K562 (cell line): Measurements from ENCODE around the gene DGKB. TPM values are rescaled to one million over a fixed set of nuclear protein-coding genes. Genes with fewer than 3 reads are reported as not detected.

Experiments used
- ATAC-seq: fragments of 200-7000 bp; cut with Tn5 transposase; 3 replicates; pipeline ENCODE4 v1.9.1; 2020; ENCODE audit warnings: moderate library complexity
- BruUV-seq: library from RNA; stranded (reverse); fragments of 400-500 nt; replicated peaks from 2 replicates; lab custom pipeline; 2021; lab: Mats Ljungman, UMichigan
- CTCF ChIA-PET: fragments of 300-600 bp; formaldehyde crosslinking; extraction: SDS; loops from one replicate; lab custom pipeline; 2021; ENCODE audit warnings: low intra/inter-chr PET ratio; lab: Yijun Ruan, JAX
- POLR2A ChIA-PET: fragments of 300-600, 350-650 bp; sonication (Branson Sonifier 250); formaldehyde crosslinking; extraction: SDS; loops from one replicate; lab custom pipeline; 2021; ENCODE audit warnings: antibody characterized with exemption, inconsistent platforms; lab: Yijun Ruan, JAX
- DNase-seq, 4 experiments: peaks; one replicate each; pipeline versions ENCODE4 v3.0.0 to v3.0.0-alpha.2; 2011 to 2018; ENCODE audit warnings: low spot score in 3 of 4, mixed read lengths in 3 of 4; ENCODE audit errors: extremely low read depth in 1 of 4
- FAIRE-seq: peaks from 2 replicates; lab custom pipeline; 2011; peaks lifted over from hg19 to GRCh38; lab: Jason Lieb, UNC
- H2AFZ ChIP-seq: 2 replicates; pipeline ENCODE4 v1.6.0; 2011; ENCODE audit warnings: low read depth, low read length, control low read depth, inconsistent platforms
- H3K27ac ChIP-seq: fragments of 200-600 bp; 3 replicates; pipeline ENCODE4 v1.8.0; 2011; ENCODE audit warnings: low read depth, mild to moderate bottlenecking, control low read depth, inconsistent platforms, low read length, moderate library complexity, mixed read lengths; ENCODE audit errors: extremely low read depth
- H3K27me3 ChIP-seq, 2 experiments: fragments of 300-600 bp in 1 of 2; 2 replicates in 1 of 2; 3 replicates in 1 of 2; pipeline versions ENCODE4 v1.6.0 to v1.8.0; 2011; ENCODE audit warnings: inconsistent platforms in 2 of 2, low read length in 2 of 2, mild to moderate bottlenecking in 1 of 2, mixed read lengths in 1 of 2, moderate library complexity in 1 of 2; ENCODE audit not compliant: control insufficient read depth in 2 of 2, insufficient read depth in 2 of 2
- H3K36me3 ChIP-seq: fragments of 300-600 bp; 3 replicates; pipeline ENCODE4 v1.8.0; 2011; ENCODE audit warnings: mild to moderate bottlenecking, low read length, inconsistent platforms; ENCODE audit not compliant: control insufficient read depth, insufficient read depth
- H3K4me1 ChIP-seq, 2 experiments: fragments of 200-600 bp in 1 of 2; replicated peaks in 1 of 2; 2 replicates in 1 of 2; 3 replicates in 1 of 2; pipeline versions ENCODE4 v1.5.1 to v1.8.0; 2011; ENCODE audit warnings: inconsistent platforms in 2 of 2, low read length in 2 of 2, mild to moderate bottlenecking in 1 of 2, mixed read lengths in 1 of 2, moderate library complexity in 1 of 2; ENCODE audit not compliant: control insufficient read depth in 2 of 2, insufficient read depth in 2 of 2
- H3K4me2 ChIP-seq: 2 replicates; pipeline ENCODE4 v1.6.1; 2011; ENCODE audit warnings: low read length, control low read depth, inconsistent platforms, mixed read lengths; ENCODE audit not compliant: insufficient read depth
- H3K4me3 ChIP-seq: fragments of 200-600 bp; sonication (generic), shearing (Covaris generic); 2 replicates; pipeline ENCODE4 v1.5.1; 2016; ENCODE audit warnings: control low read depth, inconsistent platforms
- H3K79me2 ChIP-seq: fragments of 200-600 bp; 3 replicates; pipeline ENCODE4 v1.8.0; 2011; ENCODE audit warnings: low read length, inconsistent platforms; ENCODE audit not compliant: control insufficient read depth, insufficient read depth
- H3K9ac ChIP-seq, 2 experiments: 2 replicates each; pipeline versions ENCODE4 v1.6.0 to v1.6.1; 2011; ENCODE audit warnings: low read depth in 2 of 2, low read length in 2 of 2, control low read depth in 1 of 2, inconsistent platforms in 1 of 2, mild to moderate bottlenecking in 1 of 2, mixed read lengths in 1 of 2; ENCODE audit not compliant: insufficient read depth in 1 of 2
- H3K9me1 ChIP-seq: one replicate; pipeline ENCODE4 v1.6.0; 2011; ENCODE audit warnings: inconsistent platforms, mild to moderate bottlenecking, low read length, moderate library complexity; ENCODE audit not compliant: control insufficient read depth, insufficient read depth
- H3K9me3 ChIP-seq: replicated peaks from 2 replicates; pipeline ENCODE4 v1.5.1; 2011; ENCODE audit warnings: low read depth, low read length, inconsistent platforms; ENCODE audit not compliant: control insufficient read depth, insufficient read depth
- H4K20me1 ChIP-seq: replicated peaks from 2 replicates; pipeline ENCODE4 v1.6.1; 2011; ENCODE audit warnings: low read length, inconsistent platforms, mixed read lengths; ENCODE audit not compliant: control insufficient read depth, insufficient read depth
- EP300 ChIP-seq: IDR thresholded peaks from 2 replicates; pipeline ENCODE4 v1.6.1; 2012; ENCODE audit warnings: low read length, improper control_type of control experiment
- ERF ChIP-seq: fragments of 450-650 bp; formaldehyde crosslinking; IDR thresholded peaks from 2 replicates; pipeline ENCODE4 v1.4.0; 2020; ENCODE audit warnings: mild to moderate bottlenecking, mixed read lengths
- HDAC1 ChIP-seq, 2 experiments: fragments of 450-650 bp; IDR thresholded peaks; 2 replicates each; pipeline ENCODE4 v1.6.1; 2016 to 2017; ENCODE audit warnings: inconsistent platforms in 1 of 2, mild to moderate bottlenecking in 1 of 2, moderate library complexity in 1 of 2
- HDAC2 ChIP-seq: fragments of 450-650 bp; IDR thresholded peaks from 2 replicates; pipeline ENCODE4 v1.6.1; 2016; ENCODE audit warnings: mild to moderate bottlenecking
- KAT2B ChIP-seq: IDR thresholded peaks from one replicate; pipeline ENCODE4 v1.6.1; 2012; ENCODE audit warnings: low read depth, mild to moderate bottlenecking, control low read depth, inconsistent platforms, low read length, moderate library complexity
- NELFE ChIP-seq: IDR thresholded peaks from 2 replicates; pipeline ENCODE4 v1.6.1; 2011; ENCODE audit warnings: mild to moderate bottlenecking; ENCODE audit not compliant: insufficient read depth, insufficient read length
- NUFIP1 ChIP-seq: fragments of 450-650 bp; IDR thresholded peaks from 2 replicates; pipeline ENCODE4 v1.6.1; 2018; ENCODE audit not compliant: partially characterized antibody
- POU5F1 ChIP-seq: fragments of 150-350 bp; IDR thresholded peaks from 2 replicates; pipeline ENCODE4 v1.6.1; 2014; ENCODE audit warnings: borderline replicate concordance, low read length, low read depth, mild to moderate bottlenecking; ENCODE audit not compliant: partially characterized antibody
- PRMT5 ChIP-seq: sonication (generic); formaldehyde crosslinking; IDR thresholded peaks from 2 replicates; pipeline ENCODE4 v1.5.0; 2020; ENCODE audit warnings: missing genetic modification reagents
- RFX1 ChIP-seq: fragments of 450-650 bp; IDR thresholded peaks from 2 replicates; pipeline ENCODE4 v1.6.1; 2016; ENCODE audit warnings: mild to moderate bottlenecking, moderate library complexity
- RNF2 ChIP-seq: sonication (generic); IDR thresholded peaks from 2 replicates; pipeline ENCODE4 v1.6.1; 2016
- SMARCE1 ChIP-seq: fragments of 450-650 bp; IDR thresholded peaks from 2 replicates; pipeline ENCODE4 v1.7.1; 2016; ENCODE audit warnings: mild to moderate bottlenecking
- TAF9B ChIP-seq: fragments of 450-650 bp; IDR thresholded peaks from 2 replicates; pipeline ENCODE4 v1.6.1; 2018; ENCODE audit warnings: mild to moderate bottlenecking; ENCODE audit not compliant: partially characterized antibody
- ZC3H11A ChIP-seq: IDR thresholded peaks from 2 replicates; pipeline ENCODE4 v1.6.1; 2012; ENCODE audit warnings: low read depth, low read length, improper control_type of control experiment
- ZNF408 ChIP-seq: fragments of 250-450 bp; sonication (Bioruptor Pico); IDR thresholded peaks from 2 replicates; pipeline ENCODE4 v1.4.0; 2020; ENCODE audit warnings: low read depth, mild to moderate bottlenecking, moderate library complexity
- ZNF584 ChIP-seq: fragments of 200-800 bp; sonication (Bioruptor generic); IDR thresholded peaks from 2 replicates; pipeline ENCODE4 v1.6.1; 2016; ENCODE audit warnings: low read depth, mild to moderate bottlenecking, missing genetic modification characterization, missing compliant biosample characterization
- ZSCAN29 ChIP-seq: fragments of 450-650 bp; IDR thresholded peaks from 2 replicates; pipeline ENCODE4 v1.6.1; 2017
- WGBS: fragments of 100-300 bp; shearing (Covaris generic); methylation state at CpG from one replicate; pipeline ENCODE4 v1.1.6; 2016; ENCODE audit warnings: low coverage, mixed read lengths; ENCODE audit not compliant: insufficient coverage; ENCODE audit errors: missing lambda C conversion rate; 5-methylcytosine and 5-hydroxymethylcytosine counted together
- in situ Hi-C: fragments of 300-500 bp; cut with MboI; formaldehyde crosslinking; loops from 4 replicates; pipeline ENCODE4 v1.15.0; 2018; ENCODE audit warnings: inconsistent platforms, mixed read lengths
- intact Hi-C: fragments of 100-400 bp; cut with micrococcal nuclease; formaldehyde crosslinking; loops from 2 replicates; pipeline ENCODE4 v1.14.2; 2022
- polyA plus RNA-seq, 8 experiments: library from polyadenylated mRNA; depleted of rRNA in 4 of 8; stranded (reverse) in 5 of 8; unstranded in 3 of 8; fragments of >200 nt; fragmentation: Nextera tagmentation in 2 of 8; fragmentation: Illumina TruSeq in 1 of 8; extraction: Ambion mirVana in 2 of 8; extraction: Trizol in 1 of 8; gene quantifications; 2 replicates each; pipeline versions ENCODE4 v1.2.1 to v1.2.3, GENCODE V29; 2011 to 2014; ENCODE audit warnings: inconsistent platforms in 1 of 8, missing spikeins in 1 of 8
- total RNA-seq, 7 experiments: library from RNA; depleted of rRNA in 6 of 7; stranded (reverse); fragments of >200 nt in 6 of 7; fragmentation: Illumina TruSeq in 2 of 7; extraction: Trizol in 2 of 7; gene quantifications; 2 replicates each; pipeline versions ENCODE4 v1.2.1 to v1.2.3, GENCODE V29; 2011 to 2021; ENCODE audit warnings: low replicate concordance in 1 of 7
- TF ChIP-seq, protein P1 (sequence below), 3 experiments: IDR thresholded peaks in 2 of 3; conservative IDR thresholded peaks in 1 of 3; 2 replicates each; pipeline ENCODE4 v1.5.1; 2011 to 2012; ENCODE audit warnings: low read length in 3 of 3, mild to moderate bottlenecking in 3 of 3, control low read depth in 2 of 3, improper control_type of control experiment in 1 of 3, inconsistent platforms in 1 of 3, low read depth in 1 of 3, mixed read lengths in 1 of 3, moderate library complexity in 1 of 3; ENCODE audit not compliant: insufficient read depth in 2 of 3

The DGKB gene
- total and polyA plus RNA-seq, 9 of the 15 experiments (the other 6 are each of a cell fraction or from before 2014, with no cell fraction given): 0.01 TPM; not detected in 8

- ATAC-seq (no peak), DNase-seq (no peak)
- no peak overlapping the region for H3K4me3 ChIP-seq
- intact Hi-C loops: no loop called here
- no peaks in the 10 kb centered on the region for H3K27me3 ChIP-seq
- in situ Hi-C loops: no loop called here
- H3K36me3 ChIP-seq: no peaks in the 10 kb centered on the region
- H3K9me3 ChIP-seq: no peaks in the 10 kb centered on the region
- no TSS peak for BruUV-seq
- TF ChIP-seq ZNF584 (no peak), RFX1 (0 out of 2 replicates have a peak, but pooled peaks have one; percentile 13)
- TF ChIP-seq, all 486 proteins: peak for 1
- no peaks in the 10 kb centered on the region for H3K79me2 ChIP-seq
- H2AFZ ChIP-seq: no peak overlapping the region
- no peak overlapping the region for H3K4me2 ChIP-seq
- H3K9me1 ChIP-seq: no peaks in the 10 kb centered on the region
- FAIRE-seq: no peak
- no peaks in the 10 kb centered on the region for H3K4me1 ChIP-seq
- ChIA-PET CTCF (no interaction called here), POLR2A (no interaction called here)
- H3K27ac ChIP-seq: no peak overlapping the region
- H4K20me1 ChIP-seq: no peaks in the 10 kb centered on the region
- 0% methylated on average over 8 of the region's 8 CpGs for WGBS
- H3K9ac ChIP-seq: no peak overlapping the region
Observed at GRCh38 chr7:14875941-14876587, 26.5 kb downstream of the DGKB start.

DNA sequence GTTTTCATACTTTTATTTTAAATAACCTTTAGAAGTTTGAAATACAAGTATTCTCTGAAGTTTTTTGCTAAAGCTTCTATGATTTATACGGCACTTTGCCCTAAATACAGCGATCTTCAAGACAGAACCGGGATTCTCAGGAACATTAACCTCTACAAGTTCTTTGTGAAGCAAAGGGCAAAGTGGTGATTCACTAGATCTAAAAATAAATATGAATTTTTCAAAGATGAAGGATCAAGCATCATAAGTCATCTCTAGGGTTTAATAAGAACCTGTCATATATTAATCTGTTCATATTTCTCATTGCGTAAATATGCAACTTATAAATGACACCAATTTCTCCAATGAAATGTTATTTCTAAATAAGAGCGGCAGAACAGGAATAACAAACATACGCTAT is 30.7 kb downstream of the DGKB start:
- Histone ChIP-seq H3K79me2 (no peaks in the 10 kb centered on the region), H3K4me2 (no peak overlapping the region), H3K4me1 (no peaks in the 10 kb centered on the region), H2AFZ (no peak overlapping the region), H3K4me3 (no peak overlapping the region), H3K9me3 (no peaks in the 10 kb centered on the region), H3K27ac (no peak overlapping the region), H4K20me1 (no peaks in the 10 kb centered on the region), H3K27me3 (no peaks in the 10 kb centered on the region), H3K9me1 (no peaks in the 10 kb centered on the region), H3K36me3 (no peaks in the 10 kb centered on the region), H3K9ac (no peak overlapping the region)
- CTCF ChIA-PET: no interaction called here
- WGBS: 3% methylated on average over 6 of the region's 6 CpGs
- POLR2A ChIA-PET: no interaction called here
- DNase-seq (no peak), FAIRE-seq (no peak), ATAC-seq (no peak)
- intact Hi-C loops (no loop called here), in situ Hi-C loops (no loop called here)
- no TSS peak for BruUV-seq
- TF ChIP-seq HDAC2 (no peak), TAF9B (no peak), KAT2B (no peak), ZC3H11A (no peak), ERF (no peak), POU5F1 (no peak), ZNF408 (CRISPR knock-in tag) (no peak), NELFE (no peak), RNF2 (no peak), NUFIP1 (no peak), SMARCE1 (no peak), EP300 (no peak), PRMT5 (CRISPR knock-in tag) (no peak), ZSCAN29 (no peak), HDAC1 (IDR thresholded peaks at IDR 0.05) (no peak)
- TF ChIP-seq, protein P1, sequence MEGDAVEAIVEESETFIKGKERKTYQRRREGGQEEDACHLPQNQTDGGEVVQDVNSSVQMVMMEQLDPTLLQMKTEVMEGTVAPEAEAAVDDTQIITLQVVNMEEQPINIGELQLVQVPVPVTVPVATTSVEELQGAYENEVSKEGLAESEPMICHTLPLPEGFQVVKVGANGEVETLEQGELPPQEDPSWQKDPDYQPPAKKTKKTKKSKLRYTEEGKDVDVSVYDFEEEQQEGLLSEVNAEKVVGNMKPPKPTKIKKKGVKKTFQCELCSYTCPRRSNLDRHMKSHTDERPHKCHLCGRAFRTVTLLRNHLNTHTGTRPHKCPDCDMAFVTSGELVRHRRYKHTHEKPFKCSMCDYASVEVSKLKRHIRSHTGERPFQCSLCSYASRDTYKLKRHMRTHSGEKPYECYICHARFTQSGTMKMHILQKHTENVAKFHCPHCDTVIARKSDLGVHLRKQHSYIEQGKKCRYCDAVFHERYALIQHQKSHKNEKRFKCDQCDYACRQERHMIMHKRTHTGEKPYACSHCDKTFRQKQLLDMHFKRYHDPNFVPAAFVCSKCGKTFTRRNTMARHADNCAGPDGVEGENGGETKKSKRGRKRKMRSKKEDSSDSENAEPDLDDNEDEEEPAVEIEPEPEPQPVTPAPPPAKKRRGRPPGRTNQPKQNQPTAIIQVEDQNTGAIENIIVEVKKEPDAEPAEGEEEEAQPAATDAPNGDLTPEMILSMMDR (IDR thresholded peaks at IDR 0.05 in 2 of 3, conservative IDR thresholded peaks at IDR 0.05 in 1 of 3; ENCODE audit: insufficient read depth in 2 of 3, low read depth in 1 of 3, low read length in 3 of 3): no peak
